ENCODE results near the gene IER5L.
"Not testable (repeated sequence)": the region's sequence is repeated elsewhere in the genome, so short reads cannot be mapped to it uniquely, and the experiment has no call there.

IER5L gene

GRCh38 chr9:129178568-129179382, 714 bp upstream of the IER5L start:
- no peak for DNase-seq

- no peak for DNase-seq
These were observed 644 bp downstream of the IER5L start for GRCh38 chr9:129177443-129177790.

- no peak for DNase-seq
These were observed 1.2 kb downstream of the IER5L start for GRCh38 chr9:129176701-129177442.

GRCh38 chr9:129175825-129176633, 2.0 kb downstream of the IER5L start:
- DNase-seq, result peak; percentile 73 to 89

GRCh38 chr9:129175515-129175824, 2.6 kb downstream of the IER5L start:
- no peak for DNase-seq

- peak; percentile 73 to 88 for DNase-seq
These were observed 3.1 kb downstream of the IER5L start for GRCh38 chr9:129174724-129175514.

GRCh38 chr9:129174102-129174723, 3.8 kb downstream of the IER5L start:
- peak; percentile 34 to 82 for DNase-seq

GRCh38 chr9:129173296-129174101, 4.6 kb downstream of the IER5L start:
- DNase-seq, result no peak

GRCh38 chr9:129172816-129173215, 5.2 kb downstream of the IER5L start:
- no peak for DNase-seq

- DNase-seq, result no peak
These were observed 5.9 kb downstream of the IER5L start for GRCh38 chr9:129171993-129172751.

GRCh38 chr9:129170229-129170628, 7.8 kb downstream of the IER5L start:
- DNase-seq, result no peak

GRCh38 chr9:129166623-129167557, 11.2 kb downstream of the IER5L start:
- DNase-seq, result no peak

GRCh38 chr9:129165198-129165597, 12.9 kb downstream of the IER5L start:
- DNase-seq, result no peak

- DNase-seq, result no peak
These were observed 13.7 kb downstream of the IER5L start for GRCh38 chr9:129164246-129164930.

GRCh38 chr9:129163753-129164152, 14.3 kb downstream of the IER5L start:
- DNase-seq, result no peak

GRCh38 chr9:129163198-129163670, 14.8 kb downstream of the IER5L start:
- not testable (repeated sequence) for DNase-seq

- DNase-seq, result no peak
These were observed 15.4 kb downstream of the IER5L start for GRCh38 chr9:129162497-129163197.

- DNase-seq, result no peak
These were observed 16.6 kb downstream of the IER5L start for GRCh38 chr9:129161534-129161837.
